IMR-90 (cell line): ENCODE data around the gene HOXD13. TPM values are rescaled to one million over a fixed set of nuclear protein-coding genes. Genes with fewer than 3 reads are reported as not detected.

ENCODE experiments used
- ATAC-seq: fragments of 200-7000 bp; cut with Tn5 transposase; 2 replicates; pipeline ENCODE4 v1.9.1; 2020; ENCODE audit warnings: low read depth, mild to moderate bottlenecking, moderate library complexity
- BruUV-seq: library from RNA; stranded (reverse); fragments of 400-500 nt; replicated peaks from 2 replicates; lab custom pipeline; 2021; lab: Mats Ljungman, UMichigan
- CTCF ChIA-PET: fragments of 300-600 bp; formaldehyde crosslinking; extraction: SDS; loops from one replicate; lab custom pipeline; 2021; ENCODE audit warnings: antibody characterized with exemption; lab: Yijun Ruan, JAX
- POLR2A ChIA-PET: fragments of 300-600 bp; sonication (Branson Sonifier 250); formaldehyde crosslinking; loops from one replicate; lab custom pipeline; 2022; ENCODE audit warnings: antibody characterized with exemption; ENCODE audit not compliant: unreplicated experiment; lab: Charles Lee
- DNase-seq: peaks from one replicate; pipeline ENCODE4 v3.0.0; 2013
- H2AFZ ChIP-seq: replicated peaks from 2 replicates; pipeline ENCODE3; 2013; ENCODE audit warnings: low read length, mild to moderate bottlenecking; ENCODE audit not compliant: poor library complexity
- H2AK5ac ChIP-seq: 2 replicates; pipeline ENCODE4 v1.6.1; 2013; ENCODE audit warnings: low read depth, low read length, inconsistent platforms
- H2AK9ac ChIP-seq: replicated peaks from 2 replicates; pipeline ENCODE3; 2013; ENCODE audit warnings: mild to moderate bottlenecking, low read depth, low read length, moderate library complexity; ENCODE audit not compliant: poor library complexity
- H2BK120ac ChIP-seq: 2 replicates; pipeline ENCODE4 v1.6.1; 2013; ENCODE audit warnings: low read depth, low read length, inconsistent platforms
- H2BK15ac ChIP-seq: 3 replicates; pipeline ENCODE4 v1.6.1; 2013; ENCODE audit warnings: low read depth, low read length, inconsistent platforms
- H2BK20ac ChIP-seq: 2 replicates; pipeline ENCODE4 v1.6.1; 2013; ENCODE audit warnings: low read depth, mild to moderate bottlenecking, inconsistent platforms, low read length, moderate library complexity
- H2BK5ac ChIP-seq: 2 replicates; pipeline ENCODE4 v1.6.1; 2013; ENCODE audit warnings: mild to moderate bottlenecking, low read depth, low read length, inconsistent platforms; ENCODE audit not compliant: poor library complexity, severe bottlenecking
- H3K14ac ChIP-seq: replicated peaks from 2 replicates; pipeline ENCODE4 v1.6.1; 2013; ENCODE audit warnings: low read depth, low read length, inconsistent platforms
- H3K18ac ChIP-seq: 2 replicates; pipeline ENCODE4 v1.6.1; 2013; ENCODE audit warnings: low read depth, low read length, control low read depth
- H3K23ac ChIP-seq: 2 replicates; pipeline ENCODE4 v1.6.1; 2013; ENCODE audit warnings: low read depth, low read length, inconsistent platforms
- H3K27ac ChIP-seq: 2 replicates; pipeline ENCODE4 v1.5.1; 2013; ENCODE audit warnings: mild to moderate bottlenecking, control low read depth, low read length; ENCODE audit not compliant: insufficient read depth
- H3K27me3 ChIP-seq: 2 replicates; pipeline ENCODE4 v1.6.1; 2013; ENCODE audit warnings: low read length; ENCODE audit not compliant: control insufficient read depth, insufficient read depth
- H3K36me3 ChIP-seq: 2 replicates; pipeline ENCODE4 v1.6.1; 2013; ENCODE audit warnings: low read length, mixed read lengths; ENCODE audit not compliant: control insufficient read depth, insufficient read depth
- H3K4ac ChIP-seq: 2 replicates; pipeline ENCODE4 v1.6.1; 2013; ENCODE audit warnings: low read depth, low read length, inconsistent platforms
- H3K4me1 ChIP-seq: 2 replicates; pipeline ENCODE4 v1.6.1; 2013; ENCODE audit warnings: low read length, mixed read lengths; ENCODE audit not compliant: control insufficient read depth, insufficient read depth
- H3K4me2 ChIP-seq: 2 replicates; pipeline ENCODE4 v1.6.1; 2013; ENCODE audit warnings: low read depth, mild to moderate bottlenecking, control low read depth, low read length, moderate library complexity
- H3K4me3 ChIP-seq: 2 replicates; pipeline ENCODE4 v1.5.1; 2013; ENCODE audit warnings: low read depth, mild to moderate bottlenecking, control low read depth, low read length, moderate library complexity; ENCODE audit not compliant: insufficient read depth
- H3K56ac ChIP-seq: 2 replicates; pipeline ENCODE4 v1.6.1; 2013; ENCODE audit warnings: low read length, inconsistent platforms; ENCODE audit not compliant: insufficient read depth; ENCODE audit errors: extremely low read depth
- H3K79me1 ChIP-seq, 2 experiments: 2 replicates each; pipeline ENCODE4 v1.6.1; 2013; ENCODE audit warnings: low read length in 2 of 2, inconsistent platforms in 1 of 2, low read depth in 1 of 2
- H3K9ac ChIP-seq: 2 replicates; pipeline ENCODE4 v1.6.1; 2013; ENCODE audit warnings: low read depth, low read length, control low read depth
- H3K9me1 ChIP-seq: 2 replicates; pipeline ENCODE4 v1.6.1; 2013; ENCODE audit warnings: low read length, inconsistent platforms; ENCODE audit not compliant: insufficient read depth
- H3K9me3 ChIP-seq: 2 replicates; pipeline ENCODE4 v1.6.1; 2013; ENCODE audit warnings: low read length; ENCODE audit not compliant: control insufficient read depth, insufficient read depth
- H4K20me1 ChIP-seq: 2 replicates; pipeline ENCODE4 v1.6.1; 2013; ENCODE audit warnings: low read length, inconsistent platforms; ENCODE audit not compliant: insufficient read depth
- H4K5ac ChIP-seq: 2 replicates; pipeline ENCODE4 v1.6.1; 2013; ENCODE audit warnings: mild to moderate bottlenecking, low read depth, low read length, control low read depth
- H4K8ac ChIP-seq, 2 experiments: 2 replicates each; pipeline ENCODE4 v1.6.1; 2013; ENCODE audit warnings: low read depth in 2 of 2, low read length in 2 of 2, control low read depth in 1 of 2, inconsistent platforms in 1 of 2
- H4K91ac ChIP-seq: 2 replicates; pipeline ENCODE4 v1.6.1; 2013; ENCODE audit warnings: low read depth, low read length, inconsistent platforms; ENCODE audit not compliant: insufficient read depth
- CEBPB ChIP-seq: IDR thresholded peaks from 2 replicates; pipeline ENCODE4 v1.6.1; 2012; ENCODE audit warnings: low read depth, low read length, improper control_type of control experiment
- FOS ChIP-seq: fragments of 150-350 bp; IDR thresholded peaks from 2 replicates; pipeline ENCODE4 v1.6.1; 2016; ENCODE audit warnings: low read depth, low read length
- MAFK ChIP-seq: IDR thresholded peaks from 2 replicates; pipeline ENCODE4 v1.6.1; 2012; ENCODE audit warnings: low read depth, low read length, improper control_type of control experiment
- MAZ ChIP-seq: IDR thresholded peaks from 2 replicates; pipeline ENCODE4 v1.6.1; 2012; ENCODE audit warnings: low read depth, mild to moderate bottlenecking, low read length, improper control_type of control experiment, moderate library complexity, borderline replicate concordance
- MXI1 ChIP-seq: IDR thresholded peaks from 2 replicates; pipeline ENCODE4 v1.6.1; 2012; ENCODE audit warnings: low read depth, mild to moderate bottlenecking, low read length, moderate library complexity, borderline replicate concordance
- NFE2L2 ChIP-seq: fragments of 150-350 bp; IDR thresholded peaks from 2 replicates; pipeline ENCODE4 v1.6.1; 2016; ENCODE audit warnings: low read depth, mild to moderate bottlenecking, low read length
- POLR2A ChIP-seq: IDR thresholded peaks from 2 replicates; pipeline ENCODE4 v1.6.1; 2012; ENCODE audit warnings: mild to moderate bottlenecking, low read depth, low read length
- RAD21 ChIP-seq: IDR thresholded peaks from 2 replicates; pipeline ENCODE4 v1.6.1; 2012; ENCODE audit warnings: low read length, improper control_type of control experiment
- SMC3 ChIP-seq: fragments of 150-350 bp; IDR thresholded peaks from 2 replicates; pipeline ENCODE4 v1.6.1; 2016; ENCODE audit warnings: low read depth, mild to moderate bottlenecking, antibody characterized with exemption, low read length, moderate library complexity
- USF2 ChIP-seq: fragments of 150-350 bp; IDR thresholded peaks from 2 replicates; pipeline ENCODE4 v1.6.1; 2017; ENCODE audit warnings: mild to moderate bottlenecking, antibody characterized with exemption, low read length, low read depth
- WGBS, 2 experiments: methylation state at CpG; one replicate each; pipeline versions ENCODE4 v1.1.5 to v1.1.7; 2013; ENCODE audit warnings: missing lambda C conversion rate in 2 of 2; ENCODE audit not compliant: insufficient read length in 1 of 2; ENCODE audit errors: extremely low coverage in 2 of 2; 5-methylcytosine and 5-hydroxymethylcytosine counted together
- dilution Hi-C: fragments of 300-500 bp; cut with HindIII; formaldehyde crosslinking; loops from one replicate; pipeline ENCODE4 v1.14.3; 2018; ENCODE audit warnings: low sequenced_read_pairs; ENCODE audit not compliant: unreplicated experiment
- in situ Hi-C: fragments of 300-500 bp; cut with MboI; formaldehyde crosslinking; loops from 3 replicates; pipeline ENCODE4 v1.14.3; 2019; ENCODE audit warnings: low sequenced_read_pairs, inconsistent platforms, mixed read lengths
- intact Hi-C: fragments of 100-400 bp; cut with micrococcal nuclease; formaldehyde crosslinking; loops from 2 replicates; pipeline ENCODE4 v1.10.0; 2022
- polyA plus RNA-seq, 3 experiments: library from polyadenylated mRNA; depleted of rRNA; stranded (reverse); fragments of >200 nt; gene quantifications; 2 replicates each; pipeline ENCODE4 v1.2.3, GENCODE V29; 2012; ENCODE audit warnings: low replicate concordance in 1 of 3
- total RNA-seq: library from RNA; depleted of rRNA; stranded (reverse); fragments of >200 nt; gene quantifications from 2 replicates; pipeline ENCODE4 v1.2.3, GENCODE V29; 2012
- TF ChIP-seq, protein P1 (sequence below): fragments of 150-350 bp; IDR thresholded peaks from 2 replicates; pipeline ENCODE4 v1.6.1; 2016; ENCODE audit warnings: low read depth, mild to moderate bottlenecking, low read length, moderate library complexity, borderline replicate concordance

HOXD13 gene
- total and polyA plus RNA-seq, 2 of the 4 experiments (the other 2 are of a cell fraction): not detected

GRCh38 chr2:176137906-176138305 lies 45.4 kb downstream of the HOXD13 start:
- Histone ChIP-seq H3K27me3 (peaks cover 85% of the 10 kb centered on the region), H2AK9ac (no peak overlapping the region), H3K79me1 (no peaks in the 10 kb centered on the region), H3K23ac (no peak overlapping the region), H2BK15ac (no peak overlapping the region), H2BK120ac (no peak overlapping the region), H3K36me3 (no peaks in the 10 kb centered on the region), H2AFZ (no peak overlapping the region), H3K18ac (no peak overlapping the region), H3K4me2 (no peak overlapping the region), H4K8ac (no peak overlapping the region), H3K4me1 (no peaks in the 10 kb centered on the region), H3K56ac (no peak overlapping the region), H3K9me1 (no peaks in the 10 kb centered on the region), H4K5ac (no peak overlapping the region), H3K27ac (no peak overlapping the region), H3K4me3 (no peak overlapping the region), H4K20me1 (no peaks in the 10 kb centered on the region), H3K14ac (no peak overlapping the region), H3K4ac (no peak overlapping the region), H2BK5ac (no peak overlapping the region), H4K91ac (no peak overlapping the region), H3K9me3 (peaks cover 3% of the 10 kb centered on the region), H3K9ac (no peak overlapping the region), H2BK20ac (no peak overlapping the region), H2AK5ac (no peak overlapping the region)
- in situ Hi-C loops: no loop called here
- intact Hi-C loops: no loop called here
- ChIA-PET POLR2A (no interaction called here), CTCF (interaction anchor here (0.7 to 1.0 kb wide), 2 partner anchors 11 to 514 kb away, joined by 3 to 4 read pairs; no protein-coding TSS in a partner anchor)
- ATAC-seq (no peak), DNase-seq (no peak)
- WGBS, 2 experiments: 11% methylated on average over 3 of the region's 8 CpGs; no CpG with 5 or more reads in 1 of the 2 experiments
- no TSS peak for BruUV-seq
- dilution Hi-C loops: no loop called here
- no peak for TF ChIP-seq FOS
- TF ChIP-seq SMC3: no peak
- TF ChIP-seq MAFK: no peak
- no peak for TF ChIP-seq USF2
- no peak for TF ChIP-seq CEBPB
- TF ChIP-seq MXI1: no peak
- no peak for TF ChIP-seq RAD21
- TF ChIP-seq, protein P1, sequence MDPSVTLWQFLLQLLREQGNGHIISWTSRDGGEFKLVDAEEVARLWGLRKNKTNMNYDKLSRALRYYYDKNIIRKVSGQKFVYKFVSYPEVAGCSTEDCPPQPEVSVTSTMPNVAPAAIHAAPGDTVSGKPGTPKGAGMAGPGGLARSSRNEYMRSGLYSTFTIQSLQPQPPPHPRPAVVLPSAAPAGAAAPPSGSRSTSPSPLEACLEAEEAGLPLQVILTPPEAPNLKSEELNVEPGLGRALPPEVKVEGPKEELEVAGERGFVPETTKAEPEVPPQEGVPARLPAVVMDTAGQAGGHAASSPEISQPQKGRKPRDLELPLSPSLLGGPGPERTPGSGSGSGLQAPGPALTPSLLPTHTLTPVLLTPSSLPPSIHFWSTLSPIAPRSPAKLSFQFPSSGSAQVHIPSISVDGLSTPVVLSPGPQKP: no peak
- TF ChIP-seq MAZ: no peak
- no peak for TF ChIP-seq NFE2L2
- TF ChIP-seq POLR2A: no peak
